Caki2 (cell line): ENCODE measurements around the gene MTREX. TPM values are rescaled to one million over a fixed set of nuclear protein-coding genes. Genes with fewer than 3 reads are reported as not detected.

ENCODE experiments used
- DNase-seq: peaks from one replicate; pipeline ENCODE4 v3.0.0-alpha.2; 2015; ENCODE audit warnings: low read depth
- in situ Hi-C: cut with HindIII; loops from 2 replicates; pipeline ENCODE4 v1.10.0; 2016; ENCODE audit warnings: low sequenced_read_pairs, low pct_unique_long_range_greater_than_20kb, mixed read lengths
- total RNA-seq: library from RNA; depleted of rRNA; stranded (reverse); fragments of >200 nt; shearing (Covaris generic); gene quantifications from 2 replicates; pipeline ENCODE4 v1.2.3, GENCODE V29; 2014; ENCODE audit warnings: low replicate concordance

The MTREX gene
- total RNA-seq, 1 experiment from 2014 or later: 25.6 TPM

- no peak for DNase-seq
- in situ Hi-C loops: no loop called here
Measured at GRCh38 chr5:55319491-55319890, 11.7 kb downstream of the MTREX start.

DNA sequence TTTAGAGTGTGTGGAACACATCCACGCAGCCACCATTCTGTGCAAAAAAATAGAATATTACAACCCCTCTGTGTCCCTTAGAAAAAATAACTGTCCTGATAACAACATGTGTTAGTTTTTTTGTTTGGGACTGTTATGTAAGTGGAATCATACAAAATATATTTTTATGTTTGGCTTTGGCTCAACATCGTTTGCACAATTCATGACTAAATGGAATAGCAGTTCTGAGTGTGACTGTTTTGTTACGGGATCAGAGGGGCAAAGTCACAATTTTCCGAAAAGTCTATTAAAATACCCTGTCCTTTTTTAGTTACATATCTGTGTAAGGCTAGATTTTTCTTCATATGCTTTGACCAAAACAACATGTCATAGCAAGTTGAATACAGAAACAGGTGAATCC, 12.8 kb downstream of the MTREX start:
- no peak for DNase-seq
- in situ Hi-C loops: no loop called here

DNA sequence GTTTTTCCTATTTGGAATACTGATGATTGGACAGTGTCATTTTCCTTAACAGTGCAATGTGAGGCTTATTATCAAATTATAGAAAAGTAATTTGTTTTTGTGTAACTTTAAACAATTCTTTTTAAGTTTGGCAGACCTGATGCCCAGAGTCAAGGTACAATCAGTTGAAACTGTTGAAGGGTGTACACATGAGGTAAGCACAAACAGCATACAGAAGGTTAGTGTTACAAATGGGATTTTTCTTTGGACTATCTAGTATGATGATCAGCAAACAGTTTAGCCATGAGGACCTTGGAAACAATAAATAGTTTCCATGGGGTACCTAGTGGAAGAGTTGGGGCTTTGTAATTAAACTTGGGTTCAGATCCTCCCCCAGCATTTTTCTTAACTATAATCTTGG, 16.2 kb downstream of the MTREX start:
- in situ Hi-C loops: no loop called here
- DNase-seq: no peak

DNA sequence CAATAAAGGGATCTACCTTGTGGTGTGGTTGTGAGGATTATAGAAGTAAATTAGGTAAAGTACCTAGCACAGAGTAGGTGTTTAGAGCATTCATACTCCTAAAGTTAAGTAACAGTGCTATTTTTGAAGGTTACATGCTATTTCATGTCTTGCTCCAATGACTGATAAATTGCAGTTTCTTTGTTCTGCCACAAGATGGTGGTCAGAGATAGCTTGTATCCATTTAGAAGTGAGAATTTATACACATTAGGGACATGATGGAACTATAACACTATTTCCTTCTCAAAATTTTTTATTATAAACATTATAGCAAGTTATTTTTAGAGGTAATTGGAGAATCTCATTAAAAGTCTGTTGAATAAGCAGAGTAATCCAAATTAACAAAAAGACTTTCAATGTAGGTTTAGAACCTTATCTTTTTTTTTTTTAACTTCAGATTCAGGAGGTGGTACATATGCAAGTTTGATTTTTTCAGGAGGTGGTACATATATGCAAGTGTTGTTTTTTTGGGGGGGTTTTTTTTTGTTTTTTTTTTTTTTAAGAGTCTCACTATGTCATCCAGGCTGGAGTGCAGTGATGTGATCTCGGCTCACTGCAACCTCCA, 17.1 kb downstream of the MTREX start:
- no peak for DNase-seq
- in situ Hi-C loops: no loop called here

DNA sequence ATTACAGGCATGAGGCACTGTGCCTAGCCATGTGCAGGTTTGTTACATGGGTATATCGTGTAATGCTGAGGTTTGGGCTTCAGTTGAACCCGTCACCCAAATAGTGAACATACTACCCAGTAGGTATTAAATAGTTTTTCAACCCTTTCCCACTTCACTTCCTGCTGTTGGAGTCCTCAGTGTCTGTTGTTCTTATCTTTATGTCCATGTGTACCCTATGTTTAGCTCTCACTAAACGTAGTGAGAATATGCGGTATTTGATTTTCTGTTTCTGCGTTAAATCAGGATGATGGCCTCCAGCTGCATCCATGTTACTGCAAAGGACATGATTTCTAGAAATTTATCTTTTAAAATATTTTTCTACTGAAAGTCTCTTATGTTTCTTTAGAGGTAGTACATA, 17.8 kb downstream of the MTREX start:
- DNase-seq: no peak
- in situ Hi-C loops: no loop called here

DNA sequence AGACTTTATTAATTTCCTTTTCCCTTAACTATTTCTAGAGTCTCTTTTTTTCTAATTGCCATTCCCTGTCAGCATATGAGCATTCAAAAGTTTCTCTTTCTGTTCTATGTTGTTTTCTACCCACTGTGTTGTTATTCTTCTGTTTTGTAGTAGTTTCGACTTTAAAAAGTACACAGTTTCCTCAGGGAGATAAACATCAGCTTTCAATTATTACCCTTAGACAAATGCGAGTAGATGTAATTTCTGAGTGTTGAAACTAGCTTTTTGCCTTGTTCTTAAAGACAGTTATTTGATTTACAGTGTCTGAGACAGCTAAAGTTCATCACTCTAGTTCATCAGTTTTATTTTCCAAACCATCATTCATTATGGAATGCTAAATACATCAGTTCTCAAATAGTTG, 19.5 kb downstream of the MTREX start:
- in situ Hi-C loops: no loop called here
- DNase-seq: no peak

DNA sequence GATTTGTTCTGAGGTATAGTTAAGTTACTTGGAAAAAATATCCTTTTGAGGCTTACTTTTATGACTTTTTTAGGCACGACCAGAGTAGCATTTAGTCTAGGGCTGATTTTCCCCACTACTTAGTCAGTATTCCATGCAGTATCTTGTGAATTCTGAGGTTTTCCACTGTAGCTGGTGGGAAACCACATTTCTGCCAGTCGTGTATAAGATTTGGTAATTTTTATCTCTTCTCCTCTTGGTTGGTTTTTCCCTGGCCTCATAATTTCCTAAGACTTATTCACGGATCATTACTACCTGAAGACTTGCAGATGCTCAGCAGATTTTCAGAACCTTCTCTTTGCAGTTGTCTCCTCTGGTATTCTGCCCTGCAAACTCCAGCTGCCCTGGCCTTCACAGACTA, 23.5 kb downstream of the MTREX start:
- in situ Hi-C loops: no loop called here
- no peak for DNase-seq

DNA sequence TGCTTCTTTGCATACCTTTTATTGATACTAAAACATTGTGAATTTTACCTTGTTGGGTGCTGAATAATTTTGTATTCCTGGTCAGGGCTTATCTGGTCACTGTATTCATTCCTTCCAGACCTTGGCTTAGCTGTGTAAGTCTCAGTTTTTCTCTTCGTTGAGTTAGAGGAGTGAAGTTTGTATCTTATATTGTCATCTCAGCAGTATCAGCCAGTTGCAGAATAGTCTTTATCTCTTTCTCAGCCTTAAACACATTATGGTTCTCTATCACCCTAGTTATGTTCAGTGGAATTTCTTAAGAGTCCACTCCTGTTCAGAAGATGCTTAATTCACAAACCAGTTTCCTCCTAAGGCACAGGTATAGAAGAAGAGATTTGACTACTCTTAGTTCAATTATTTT, 25.2 kb downstream of the MTREX start:
- in situ Hi-C loops: no loop called here
- no peak for DNase-seq

GRCh38 chr5:55333811-55334210, 26.0 kb downstream of the MTREX start:
- in situ Hi-C loops: no loop called here
- DNase-seq: no peak

DNA sequence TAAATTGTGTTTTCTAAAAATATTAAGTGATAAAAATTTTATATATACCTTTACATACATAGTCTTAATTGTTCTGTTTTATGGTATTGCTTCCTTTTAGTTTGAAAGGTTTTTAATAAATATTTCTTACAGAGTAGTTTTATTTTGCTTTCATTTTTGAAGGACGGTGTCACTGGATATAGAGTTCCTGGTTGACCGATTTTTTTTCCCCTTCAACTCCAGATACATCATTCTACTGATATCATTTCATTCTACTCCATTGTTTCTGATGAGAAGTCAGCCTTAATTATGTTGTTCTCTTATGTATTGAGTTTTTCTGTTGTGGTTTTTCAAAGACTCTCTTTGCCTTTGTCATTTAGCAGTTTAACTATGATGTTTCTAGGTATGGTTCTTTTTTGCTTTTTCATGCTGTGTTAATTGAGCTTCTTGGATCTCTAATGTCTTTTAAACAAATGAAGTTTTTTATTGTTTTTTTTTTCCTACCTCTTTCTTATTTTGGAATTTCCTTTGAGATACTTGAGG, 30.4 kb downstream of the MTREX start:
- in situ Hi-C loops: no loop called here
- no peak for DNase-seq

DNA sequence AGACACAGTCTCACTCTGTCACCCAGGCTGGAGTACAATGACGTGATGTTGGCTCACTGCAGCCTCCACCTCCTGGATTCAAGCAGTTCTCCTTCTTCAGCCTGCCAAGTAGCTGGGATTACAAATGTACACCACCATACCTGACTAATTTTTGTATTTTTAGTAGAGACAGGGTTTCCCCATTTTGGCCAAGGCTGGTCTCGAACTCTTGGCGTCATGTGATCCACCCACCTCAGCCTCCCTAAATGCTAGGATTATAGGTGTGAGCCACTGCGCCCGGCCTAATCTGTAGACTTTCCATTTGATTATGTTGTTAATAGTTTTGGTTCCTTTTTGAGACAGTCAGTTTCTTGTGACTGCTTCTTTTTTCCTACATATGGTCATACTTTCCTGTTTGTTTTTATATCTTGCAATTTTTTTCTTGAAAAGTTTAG, 31.0 kb downstream of the MTREX start:
- DNase-seq: no peak
- in situ Hi-C loops: no loop called here

- DNase-seq: no peak
- in situ Hi-C loops: no loop called here
Measured at GRCh38 chr5:55343107-55343506, 35.3 kb downstream of the MTREX start.

- in situ Hi-C loops: no loop called here
- DNase-seq: no peak
Measured at GRCh38 chr5:55343609-55344008, 35.8 kb downstream of the MTREX start.

DNA sequence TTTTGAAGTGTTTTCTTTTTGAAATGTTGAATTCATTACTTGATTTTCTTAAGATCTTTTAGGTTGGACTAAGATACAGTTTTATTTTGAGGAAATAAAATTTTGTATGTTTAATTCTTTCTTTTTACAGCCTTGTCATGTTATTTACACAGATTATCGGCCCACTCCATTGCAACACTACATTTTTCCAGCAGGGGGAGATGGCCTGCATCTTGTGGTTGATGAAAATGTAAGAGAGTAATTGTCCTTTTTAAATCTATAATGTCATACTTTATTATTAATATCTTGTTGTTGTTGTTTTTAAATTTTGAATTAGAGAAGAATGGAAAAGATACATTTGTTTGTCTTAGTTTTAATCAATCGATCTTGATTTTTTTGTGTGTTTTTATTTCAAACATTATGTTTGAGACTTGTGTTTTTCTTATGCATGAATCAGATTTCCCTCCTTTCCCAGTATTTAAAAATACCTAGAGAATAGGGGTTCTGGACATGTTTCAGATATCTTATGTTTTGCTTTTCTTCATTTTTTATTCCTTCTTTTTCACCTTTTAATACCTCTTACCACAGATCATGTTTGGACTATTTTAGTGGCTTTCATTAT, 36.7 kb downstream of the MTREX start:
- peak; percentile 40 for DNase-seq
- in situ Hi-C loops: no loop called here

DNA sequence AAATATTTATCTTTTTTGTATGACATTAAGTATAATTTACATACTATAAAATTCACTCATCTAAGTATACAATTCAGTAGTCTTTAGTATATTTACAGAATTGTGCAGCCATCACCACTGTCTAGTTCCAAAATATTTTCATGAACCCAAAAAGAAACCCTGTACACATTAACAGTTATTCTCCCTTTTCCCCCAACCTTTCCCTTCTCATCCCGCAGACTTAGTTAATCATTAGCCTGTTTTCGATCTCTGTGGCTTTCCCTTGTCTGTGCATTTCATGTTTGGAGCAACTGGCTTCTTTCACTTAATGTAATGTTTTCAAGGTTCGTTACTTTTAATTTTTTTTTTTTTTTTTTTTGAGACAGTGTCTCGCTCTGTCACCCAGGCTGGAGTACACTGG, 37.5 kb downstream of the MTREX start:
- in situ Hi-C loops: no loop called here
- DNase-seq: peak; percentile 23

DNA sequence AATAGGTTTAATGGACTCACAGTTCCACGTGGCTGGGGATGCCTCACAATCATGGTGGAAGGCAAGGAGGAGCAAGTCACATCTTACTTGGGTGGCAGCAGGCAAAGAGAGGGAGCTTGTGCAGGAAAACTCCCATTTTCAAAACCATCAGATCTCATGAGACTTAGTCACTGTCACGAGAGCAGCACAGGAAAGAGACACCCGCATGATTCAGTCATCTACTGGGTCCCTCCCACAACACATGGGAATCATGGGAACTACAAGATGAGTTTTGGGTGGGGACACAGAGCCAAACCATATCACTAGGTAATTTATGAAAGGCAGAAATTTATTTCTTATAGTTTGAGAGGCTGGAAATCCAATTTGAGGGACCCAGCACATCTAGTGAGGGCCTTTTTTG, 40.0 kb downstream of the MTREX start:
- DNase-seq: no peak
- in situ Hi-C loops: no loop called here

- no peak for DNase-seq
- in situ Hi-C loops: no loop called here
Measured at GRCh38 chr5:55350754-55351153, 43.0 kb downstream of the MTREX start.

- in situ Hi-C loops: no loop called here
- no peak for DNase-seq
Measured at GRCh38 chr5:55356896-55357295, 49.1 kb downstream of the MTREX start.

DNA sequence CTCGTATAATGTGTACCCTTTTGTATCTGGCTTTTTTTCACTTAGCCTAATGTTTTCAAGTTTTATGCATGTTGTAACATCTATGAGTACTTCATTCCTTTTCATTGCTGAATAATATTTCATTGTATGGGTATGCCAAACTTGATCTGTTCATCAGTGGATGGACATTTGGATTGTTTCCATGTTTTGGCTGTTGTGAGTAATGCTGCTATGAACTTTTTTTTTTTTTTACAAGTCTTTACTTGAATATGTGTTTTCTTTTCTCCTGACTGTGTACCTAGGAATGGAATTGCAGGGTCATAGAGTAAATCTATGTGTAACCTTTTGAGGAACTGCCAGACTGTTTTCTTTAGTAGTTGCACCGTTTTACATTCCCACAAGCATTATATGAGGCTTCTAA, 52.4 kb downstream of the MTREX start:
- DNase-seq: no peak
- in situ Hi-C loops: no loop called here

- in situ Hi-C loops: no loop called here
- DNase-seq: no peak
Measured at GRCh38 chr5:55363856-55364255, 56.1 kb downstream of the MTREX start.
